Neuronal stem cell (in vitro differentiated cells): ENCODE data around the gene GP1BA.

Experiments used
- DNase-seq: peaks from one replicate; pipeline ENCODE4 v3.0.0-alpha.2; 2013; ENCODE audit warnings: low spot score
- H2AFZ ChIP-seq: one replicate; pipeline ENCODE4 v1.6.1; 2013; ENCODE audit warnings: mild to moderate bottlenecking, low read length, inconsistent platforms
- H2AK5ac ChIP-seq: 2 replicates; pipeline ENCODE4 v1.6.1; 2013; ENCODE audit warnings: low read depth, mild to moderate bottlenecking, inconsistent platforms, low read length, moderate library complexity, mixed read lengths
- H2BK120ac ChIP-seq: 2 replicates; pipeline ENCODE4 v1.6.1; 2013; ENCODE audit warnings: low read depth, mild to moderate bottlenecking, inconsistent platforms, low read length, moderate library complexity, mixed read lengths
- H2BK12ac ChIP-seq: one replicate; pipeline ENCODE4 v1.6.1; 2013; ENCODE audit warnings: low read length, inconsistent platforms
- H2BK15ac ChIP-seq: 2 replicates; pipeline ENCODE4 v1.6.1; 2013; ENCODE audit warnings: mild to moderate bottlenecking, low read length, inconsistent platforms, mixed read lengths
- H2BK5ac ChIP-seq: one replicate; pipeline ENCODE4 v1.6.1; 2013; ENCODE audit warnings: inconsistent platforms, mild to moderate bottlenecking, low read length, moderate library complexity
- H3K14ac ChIP-seq: one replicate; pipeline ENCODE4 v1.6.1; 2013; ENCODE audit warnings: low read length, inconsistent platforms
- H3K18ac ChIP-seq: 2 replicates; pipeline ENCODE4 v1.6.1; 2013; ENCODE audit warnings: low read length, inconsistent platforms
- H3K23ac ChIP-seq: 2 replicates; pipeline ENCODE4 v1.6.1; 2013; ENCODE audit warnings: low read depth, mild to moderate bottlenecking, mixed read lengths, low read length, inconsistent platforms; ENCODE audit not compliant: poor library complexity
- H3K27ac ChIP-seq: replicated peaks from 3 replicates; pipeline ENCODE4 v1.5.1; 2013; ENCODE audit warnings: low read length, inconsistent platforms
- H3K27me3 ChIP-seq, 3 experiments: 2 replicates each; pipeline ENCODE4 v1.6.1; 2013; ENCODE audit warnings: low read length in 3 of 3, mild to moderate bottlenecking in 2 of 3, inconsistent platforms in 1 of 3, low read depth in 1 of 3, mixed read lengths in 1 of 3, moderate library complexity in 1 of 3; ENCODE audit not compliant: control insufficient read depth in 3 of 3, insufficient read depth in 3 of 3
- H3K36me3 ChIP-seq, 2 donors: replicated peaks in 1 of 2; 2 replicates each; pipeline ENCODE4 v1.6.1; 2013; ENCODE audit warnings: low read length in 2 of 2; ENCODE audit not compliant: control insufficient read depth in 2 of 2, insufficient read depth in 2 of 2
- H3K4ac ChIP-seq: 2 replicates; pipeline ENCODE4 v1.6.1; 2013; ENCODE audit warnings: inconsistent platforms, mild to moderate bottlenecking, low read length, moderate library complexity
- H3K4me1 ChIP-seq, 2 donors: 1 replicate in 1 of 2; 2 replicates in 1 of 2; pipeline ENCODE4 v1.6.1; 2013; ENCODE audit warnings: low read length in 2 of 2, low read depth in 1 of 2; ENCODE audit not compliant: control insufficient read depth in 2 of 2, insufficient read depth in 1 of 2
- H3K4me2 ChIP-seq: one replicate; pipeline ENCODE4 v1.6.1; 2013; ENCODE audit warnings: mild to moderate bottlenecking, low read length, inconsistent platforms; ENCODE audit not compliant: insufficient read depth, poor library complexity, severe bottlenecking
- H3K4me3 ChIP-seq, 2 donors: 2 replicates each; pipeline ENCODE4 v1.5.1; 2013; ENCODE audit warnings: low read length in 2 of 2, mild to moderate bottlenecking in 2 of 2, inconsistent platforms in 1 of 2, moderate library complexity in 1 of 2
- H3K79me1 ChIP-seq: one replicate; pipeline ENCODE4 v1.6.1; 2013; ENCODE audit warnings: low read depth, mild to moderate bottlenecking, inconsistent platforms, low read length, moderate library complexity
- H3K9ac ChIP-seq: one replicate; pipeline ENCODE4 v1.6.1; 2013; ENCODE audit warnings: mild to moderate bottlenecking, low read depth, low read length, inconsistent platforms; ENCODE audit not compliant: poor library complexity
- H3K9me3 ChIP-seq, 2 donors: replicated peaks in 1 of 2; 2 replicates each; pipeline versions ENCODE3 to v1.6.1; 2013; ENCODE audit warnings: low read length in 2 of 2, mild to moderate bottlenecking in 2 of 2, inconsistent platforms in 1 of 2, low read depth in 1 of 2, mixed read lengths in 1 of 2, moderate library complexity in 1 of 2; ENCODE audit not compliant: control insufficient read depth in 2 of 2, insufficient read depth in 1 of 2
- H4K8ac ChIP-seq: one replicate; pipeline ENCODE4 v1.6.1; 2013; ENCODE audit warnings: low read depth, mild to moderate bottlenecking, inconsistent platforms, low read length, moderate library complexity
- H4K91ac ChIP-seq: one replicate; pipeline ENCODE4 v1.6.1; 2013; ENCODE audit warnings: low read length, low read depth, mild to moderate bottlenecking, inconsistent platforms; ENCODE audit not compliant: poor library complexity
- WGBS, 2 donors: extraction: QIAGEN DNeasy Blood & Tissue Kit; methylation state at CpG; one replicate each; pipeline ENCODE4 v1.1.7; 2013; ENCODE audit warnings: missing lambda C conversion rate in 2 of 2, mixed read lengths in 1 of 2; ENCODE audit not compliant: insufficient read length in 2 of 2, insufficient replicate concordance in 1 of 2; ENCODE audit errors: extremely low coverage in 2 of 2; 5-methylcytosine and 5-hydroxymethylcytosine counted together

The GP1BA gene

DNA sequence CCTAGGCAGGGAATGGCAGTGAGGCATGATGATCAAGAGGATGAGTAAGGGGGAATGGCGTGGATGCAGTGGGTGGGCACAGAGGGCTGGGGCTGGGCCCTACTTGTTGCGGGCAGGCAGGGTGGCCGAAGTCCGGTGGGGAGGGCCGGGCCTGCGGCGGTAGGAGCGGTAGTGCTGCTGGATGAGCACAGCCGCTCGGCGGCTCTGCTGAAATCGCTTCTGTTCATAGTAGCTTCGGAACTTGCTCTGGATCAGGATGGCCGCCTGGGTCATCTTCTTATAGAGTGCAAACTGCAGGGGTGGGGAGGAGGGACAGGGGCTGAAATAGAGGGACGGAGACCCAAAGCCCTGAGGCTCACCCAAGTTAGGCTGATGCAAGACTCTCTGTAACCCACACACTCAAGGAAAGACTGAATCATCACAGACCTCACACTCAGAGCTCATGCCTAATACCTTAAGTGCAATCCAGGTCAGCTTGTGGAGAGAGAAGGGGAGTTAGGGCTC, 37.0 kb downstream of the GP1BA start:
- no peak overlapping the region for H3K4ac ChIP-seq
- peak overlapping the region; percentile 80 for H3K4me2 ChIP-seq
- peak overlapping the region; percentile 94 for H3K9ac ChIP-seq
- H3K4me1 ChIP-seq, result peaks cover 6 to 15% of the 10 kb centered on the region in 2 donors
- H2BK12ac ChIP-seq, result no peak overlapping the region
- H3K27me3 ChIP-seq, result no peaks in the 10 kb centered on the region
- no peak for DNase-seq
- WGBS, 2 donors, result no CpG with 5 or more reads among the region's 15 CpGs
- peak overlapping the region; percentile 67 to 85 for H3K4me3 ChIP-seq
- H3K23ac ChIP-seq, result no peak overlapping the region
- peaks cover 2% of the 10 kb centered on the region for H3K79me1 ChIP-seq
- H3K27ac ChIP-seq, result peak overlapping the region; percentile 82
- no peak overlapping the region for H4K91ac ChIP-seq
- H3K9me3 ChIP-seq, result peaks cover 3 to 9% of the 10 kb centered on the region in 2 donors
- H2AFZ ChIP-seq, result peak overlapping the region; percentile 84
- H4K8ac ChIP-seq, result peak overlapping the region; percentile 52
- H2BK15ac ChIP-seq, result peak overlapping the region; percentile 96
- peak overlapping the region; percentile 59 for H2AK5ac ChIP-seq
- H3K36me3 ChIP-seq, result peaks cover 9 to 28% of the 10 kb centered on the region in 2 donors
- peak overlapping the region; percentile 99 for H3K18ac ChIP-seq
- peak overlapping the region; percentile 97 for H2BK5ac ChIP-seq
- H2BK120ac ChIP-seq, result no peak overlapping the region
- peak overlapping the region; percentile 11 for H3K14ac ChIP-seq

DNA sequence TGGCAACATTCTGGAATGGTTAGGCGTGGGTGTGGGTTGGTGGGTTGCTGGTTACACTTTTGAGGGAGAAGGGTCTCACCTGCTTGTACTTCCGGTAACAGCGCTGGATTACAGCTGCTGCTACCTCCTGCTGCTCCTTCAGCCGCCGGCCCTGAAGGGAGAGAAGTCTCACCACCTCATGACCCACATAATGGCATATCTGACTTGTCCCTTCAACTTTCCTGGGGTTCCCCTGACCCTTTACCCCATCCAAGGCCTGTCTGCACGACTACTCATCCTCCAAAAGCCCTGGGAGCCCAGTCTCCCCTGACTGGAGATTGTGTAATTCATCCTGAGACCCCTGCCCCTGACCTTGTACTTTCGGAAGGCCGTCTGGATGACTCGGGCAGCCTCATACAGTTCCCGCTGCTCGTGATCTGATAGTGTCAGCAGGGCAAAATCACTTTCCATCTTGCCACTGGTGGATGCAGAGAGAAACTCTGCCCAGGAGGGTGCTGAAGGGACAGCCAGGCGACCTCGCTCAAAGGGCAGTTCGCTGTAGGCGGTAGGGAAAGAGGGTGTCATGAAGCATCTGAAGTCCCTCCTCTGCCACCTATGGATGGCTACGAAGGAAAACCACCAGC, 37.6 kb downstream of the GP1BA start:
- no peak overlapping the region for H2BK5ac ChIP-seq
- no peak for DNase-seq
- H4K8ac ChIP-seq, result no peak overlapping the region
- no peak overlapping the region for H3K27ac ChIP-seq
- peaks cover 5 to 9% of the 10 kb centered on the region in 2 donors for H3K9me3 ChIP-seq
- no peaks in the 10 kb centered on the region for H3K27me3 ChIP-seq
- H3K9ac ChIP-seq, result no peak overlapping the region
- H3K4ac ChIP-seq, result no peak overlapping the region
- H2AK5ac ChIP-seq, result no peak overlapping the region
- WGBS, 2 donors, result no CpG with 5 or more reads among the region's 16 CpGs
- H3K4me3 ChIP-seq, result peak overlapping the region; percentile 10 to 67
- H3K36me3 ChIP-seq, result peaks cover 11 to 28% of the 10 kb centered on the region in 2 donors
- H3K4me2 ChIP-seq, result no peak overlapping the region
- H2BK120ac ChIP-seq, result no peak overlapping the region
- no peak overlapping the region for H2BK12ac ChIP-seq
- no peak overlapping the region for H4K91ac ChIP-seq
- no peak overlapping the region for H3K23ac ChIP-seq
- no peak overlapping the region for H3K18ac ChIP-seq
- H2BK15ac ChIP-seq, result no peak overlapping the region
- H2AFZ ChIP-seq, result no peak overlapping the region
- H3K14ac ChIP-seq, result no peak overlapping the region
- peaks cover 6 to 15% of the 10 kb centered on the region in 2 donors for H3K4me1 ChIP-seq
- peaks cover 2% of the 10 kb centered on the region for H3K79me1 ChIP-seq

DNA sequence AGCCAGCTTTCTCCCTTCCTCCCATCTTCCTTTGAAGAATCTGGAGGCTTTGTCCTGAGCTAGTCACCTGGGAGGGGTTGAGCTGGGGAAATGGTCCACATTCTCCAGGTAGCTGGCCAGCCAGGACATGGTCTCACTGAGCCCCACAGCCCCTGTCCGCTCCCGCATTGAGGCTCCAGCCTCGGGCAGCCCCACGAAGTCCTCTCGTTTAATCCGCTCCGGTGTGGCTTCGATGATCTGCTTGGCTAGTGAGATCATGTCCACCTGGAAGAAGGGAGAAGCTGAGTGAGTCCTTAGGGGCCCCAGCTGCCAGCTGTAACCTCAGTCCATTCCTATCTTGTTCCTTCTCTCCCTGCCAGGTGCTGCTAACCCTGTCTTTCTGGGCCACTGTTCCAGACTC, 38.2 kb downstream of the GP1BA start:
- WGBS, 2 donors, result no CpG with 5 or more reads among the region's 8 CpGs
- H3K14ac ChIP-seq, result no peak overlapping the region
- peaks cover 11 to 25% of the 10 kb centered on the region in 2 donors for H3K36me3 ChIP-seq
- H3K9me3 ChIP-seq, result peaks cover 5 to 6% of the 10 kb centered on the region in 2 donors
- H3K18ac ChIP-seq, result no peak overlapping the region
- H3K27me3 ChIP-seq, result no peaks in the 10 kb centered on the region
- no peak overlapping the region for H2BK120ac ChIP-seq
- H4K91ac ChIP-seq, result no peak overlapping the region
- H3K27ac ChIP-seq, result no peak overlapping the region
- no peak overlapping the region for H2BK15ac ChIP-seq
- H2AFZ ChIP-seq, result no peak overlapping the region
- peaks cover 6 to 15% of the 10 kb centered on the region in 2 donors for H3K4me1 ChIP-seq
- H3K79me1 ChIP-seq, result peaks cover 2% of the 10 kb centered on the region
- H3K4ac ChIP-seq, result no peak overlapping the region
- H3K23ac ChIP-seq, result no peak overlapping the region
- H2BK12ac ChIP-seq, result no peak overlapping the region
- no peak overlapping the region for H3K4me3 ChIP-seq
- H3K9ac ChIP-seq, result no peak overlapping the region
- H2BK5ac ChIP-seq, result no peak overlapping the region
- no peak overlapping the region for H2AK5ac ChIP-seq
- H3K4me2 ChIP-seq, result no peak overlapping the region
- DNase-seq, result no peak
- no peak overlapping the region for H4K8ac ChIP-seq

DNA sequence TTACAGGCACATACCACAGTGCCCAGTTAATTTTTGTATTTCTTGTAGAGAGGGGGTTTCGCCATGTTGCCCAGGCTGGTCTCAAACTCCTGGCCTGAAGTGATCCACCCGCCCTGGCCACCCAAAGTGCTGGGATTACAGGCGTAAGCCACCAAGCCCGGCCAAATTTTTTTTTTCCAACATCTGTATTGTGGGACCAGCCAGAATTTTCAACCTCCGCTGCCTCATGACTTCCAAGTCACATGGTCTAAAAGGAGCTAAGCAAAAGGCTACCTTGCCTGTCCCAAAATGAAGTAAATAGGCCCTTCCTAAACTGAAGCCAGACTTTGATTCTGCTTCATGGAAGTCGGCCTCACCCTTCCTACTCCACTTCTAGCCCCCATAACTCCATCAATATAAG, 39.7 kb downstream of the GP1BA start:
- Histone ChIP-seq H2AK5ac (no peak overlapping the region), H3K4ac (no peak overlapping the region), H2BK5ac (no peak overlapping the region), H3K27ac (no peak overlapping the region), H2BK15ac (no peak overlapping the region), H3K4me1 (peaks cover 4 to 11% of the 10 kb centered on the region in 2 donors), H3K14ac (no peak overlapping the region), H3K36me3 (peaks cover 7 to 20% of the 10 kb centered on the region in 2 donors), H4K8ac (no peak overlapping the region), H2AFZ (no peak overlapping the region), H2BK12ac (no peak overlapping the region), H2BK120ac (no peak overlapping the region), H3K4me3 (no peak overlapping the region), H3K18ac (no peak overlapping the region), H4K91ac (no peak overlapping the region), H3K79me1 (peaks cover 2% of the 10 kb centered on the region), H3K27me3 (no peaks in the 10 kb centered on the region), H3K9ac (no peak overlapping the region), H3K23ac (no peak overlapping the region), H3K9me3 (peaks cover 0 to 1% of the 10 kb centered on the region in 2 donors), H3K4me2 (no peak overlapping the region)
- no peak for DNase-seq
- no CpG with 5 or more reads among the region's 6 CpGs for WGBS, 2 donors
